HEK293T (cell line): Measurements from ENCODE around the gene CDC42EP3.

ENCODE experiments used
- CTCF ChIA-PET: fragments of 350-600 bp; formaldehyde crosslinking; extraction: SDS; loops from one replicate; lab custom pipeline; 2021; ENCODE audit warnings: antibody characterized with exemption, inconsistent platforms; lab: Yijun Ruan, JAX
- POLR2A ChIA-PET: fragments of 350-600 bp; formaldehyde crosslinking; extraction: SDS; loops from one replicate; lab custom pipeline; 2020; ENCODE audit warnings: antibody characterized with exemption, inconsistent platforms; lab: Yijun Ruan, JAX
- DNase-seq: peaks from one replicate; pipeline ENCODE4 v3.0.0; 2012; ENCODE audit warnings: mixed read lengths; ENCODE audit errors: extremely low spot score
- ARNT ChIP-seq: fragments of 450-650 bp; IDR thresholded peaks from 2 replicates; pipeline ENCODE4 v1.6.1; 2017; ENCODE audit warnings: mild to moderate bottlenecking
- BHLHE40 ChIP-seq: fragments of 450-650 bp; IDR thresholded peaks from 2 replicates; pipeline ENCODE4 v1.6.1; 2016; ENCODE audit warnings: mild to moderate bottlenecking, moderate library complexity, borderline replicate concordance
- CTBP1 ChIP-seq: fragments of 450-650 bp; IDR thresholded peaks from 2 replicates; pipeline ENCODE4 v1.6.1; 2016; ENCODE audit warnings: borderline replicate concordance
- ELF4 ChIP-seq: fragments of 450-650 bp; IDR thresholded peaks from 2 replicates; pipeline ENCODE4 v1.6.1; 2017; ENCODE audit warnings: antibody characterized with exemption
- FOXA1 ChIP-seq: fragments of 450-650 bp; IDR thresholded peaks from 2 replicates; pipeline ENCODE4 v1.6.1; 2016; ENCODE audit warnings: mild to moderate bottlenecking
- FOXK2 ChIP-seq: fragments of 450-650 bp; IDR thresholded peaks from 2 replicates; pipeline ENCODE4 v1.6.1; 2016; ENCODE audit warnings: mild to moderate bottlenecking
- FOXM1 ChIP-seq: fragments of 450-650 bp; IDR thresholded peaks from 2 replicates; pipeline ENCODE4 v1.6.1; 2017; ENCODE audit warnings: mild to moderate bottlenecking, borderline replicate concordance
- HDGF ChIP-seq: fragments of 450-650 bp; IDR thresholded peaks from 2 replicates; pipeline ENCODE4 v1.6.1; 2017; ENCODE audit warnings: antibody characterized with exemption, borderline replicate concordance
- L3MBTL2 ChIP-seq: fragments of 450-650 bp; conservative IDR thresholded peaks from 2 replicates; pipeline ENCODE4 v1.6.1; 2016; ENCODE audit warnings: mild to moderate bottlenecking
- LEF1 ChIP-seq: fragments of 450-650 bp; IDR thresholded peaks from 2 replicates; pipeline ENCODE4 v1.6.1; 2017; ENCODE audit warnings: mild to moderate bottlenecking, borderline replicate concordance
- NFRKB ChIP-seq: fragments of 450-650 bp; IDR thresholded peaks from 2 replicates; pipeline ENCODE4 v1.6.1; 2016; ENCODE audit warnings: mild to moderate bottlenecking, moderate library complexity
- SP1 ChIP-seq: fragments of 450-650 bp; IDR thresholded peaks from 2 replicates; pipeline ENCODE4 v1.6.1; 2017
- SUZ12 ChIP-seq: fragments of 450-650 bp; IDR thresholded peaks from 2 replicates; pipeline ENCODE4 v1.6.1; 2016; ENCODE audit warnings: mild to moderate bottlenecking
- TARDBP ChIP-seq: fragments of 450-650 bp; IDR thresholded peaks from 2 replicates; pipeline ENCODE4 v1.6.1; 2016
- ZNF384 ChIP-seq: fragments of 450-650 bp; IDR thresholded peaks from 2 replicates; pipeline ENCODE4 v1.6.1; 2016
- TF ChIP-seq, protein P1 (sequence below): fragments of 450-650 bp; IDR thresholded peaks from 2 replicates; pipeline ENCODE4 v1.6.1; 2016

The CDC42EP3 gene

GRCh38 chr2:37638973-37639372 lies 32.5 kb downstream of the CDC42EP3 start:
- CTCF ChIA-PET = no interaction called here
- POLR2A ChIA-PET = no interaction called here
- TF ChIP-seq BHLHE40 (no peak), CTBP1 (no peak), ELF4 (no peak), ZNF384 (no peak), SP1 (no peak), FOXA1 (no peak)
- DNase-seq = no peak

GRCh38 chr2:37637985-37638384 lies 33.5 kb downstream of the CDC42EP3 start:
- CTCF ChIA-PET = no interaction called here
- TF ChIP-seq CTBP1 = no peak
- no peak for TF ChIP-seq ARNT
- no peak for TF ChIP-seq ZNF384
- TF ChIP-seq NFRKB = no peak
- no peak for TF ChIP-seq ELF4
- no peak for TF ChIP-seq FOXM1
- no peak for TF ChIP-seq L3MBTL2
- TF ChIP-seq, protein P1, sequence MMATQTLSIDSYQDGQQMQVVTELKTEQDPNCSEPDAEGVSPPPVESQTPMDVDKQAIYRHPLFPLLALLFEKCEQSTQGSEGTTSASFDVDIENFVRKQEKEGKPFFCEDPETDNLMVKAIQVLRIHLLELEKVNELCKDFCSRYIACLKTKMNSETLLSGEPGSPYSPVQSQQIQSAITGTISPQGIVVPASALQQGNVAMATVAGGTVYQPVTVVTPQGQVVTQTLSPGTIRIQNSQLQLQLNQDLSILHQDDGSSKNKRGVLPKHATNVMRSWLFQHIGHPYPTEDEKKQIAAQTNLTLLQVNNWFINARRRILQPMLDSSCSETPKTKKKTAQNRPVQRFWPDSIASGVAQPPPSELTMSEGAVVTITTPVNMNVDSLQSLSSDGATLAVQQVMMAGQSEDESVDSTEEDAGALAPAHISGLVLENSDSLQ = no peak
- no peak for TF ChIP-seq LEF1
- no peak for TF ChIP-seq FOXA1
- TF ChIP-seq SUZ12 = no peak
- no peak for TF ChIP-seq TARDBP
- TF ChIP-seq BHLHE40 = no peak
- no peak for TF ChIP-seq SP1
- TF ChIP-seq FOXK2 = no peak
- TF ChIP-seq HDGF = no peak
- DNase-seq = no peak
- POLR2A ChIA-PET = no interaction called here

- TF ChIP-seq NFRKB = no peak
- TF ChIP-seq HDGF = no peak
- TF ChIP-seq LEF1 = no peak
- TF ChIP-seq L3MBTL2 = no peak
- TF ChIP-seq FOXA1 = no peak
- TF ChIP-seq BHLHE40 = no peak
- TF ChIP-seq, protein P1 = no peak
- TF ChIP-seq SUZ12 = no peak
- TF ChIP-seq CTBP1 = no peak
- no peak for TF ChIP-seq ZNF384
- no peak for TF ChIP-seq FOXK2
- TF ChIP-seq ELF4 = no peak
- TF ChIP-seq SP1 = no peak
- TF ChIP-seq FOXM1 = no peak
- no peak for TF ChIP-seq TARDBP
- TF ChIP-seq ARNT = no peak
- POLR2A ChIA-PET = interaction anchor here (1.4 kb wide), 1 partner anchor 35 kb away, joined by 3 read pairs; no protein-coding TSS in a partner anchor
- no peak for DNase-seq
- CTCF ChIA-PET = interaction anchor here (1.1 kb wide), 1 partner anchor 240 kb away, joined by 3 read pairs; no protein-coding TSS in a partner anchor
These were observed 34.1 kb downstream of the CDC42EP3 start for GRCh38 chr2:37637190-37637860.

- DNase-seq = no peak
- CTCF ChIA-PET = interaction anchor here (1.1 kb wide), 1 partner anchor 240 kb away, joined by 3 read pairs; no protein-coding TSS in a partner anchor
- POLR2A ChIA-PET = interaction anchor here (1.4 kb wide), 1 partner anchor 36 kb away, joined by 3 read pairs; no protein-coding TSS in a partner anchor
- TF ChIP-seq, protein P1 = no peak
- no peak for TF ChIP-seq FOXM1
- TF ChIP-seq NFRKB = no peak
- no peak for TF ChIP-seq TARDBP
- no peak for TF ChIP-seq L3MBTL2
- TF ChIP-seq SP1 = no peak
- no peak for TF ChIP-seq ZNF384
- no peak for TF ChIP-seq LEF1
- TF ChIP-seq BHLHE40 = no peak
- TF ChIP-seq FOXK2 = no peak
- no peak for TF ChIP-seq ELF4
- no peak for TF ChIP-seq ARNT
- TF ChIP-seq CTBP1 = no peak
- no peak for TF ChIP-seq FOXA1
- no peak for TF ChIP-seq SUZ12
- TF ChIP-seq HDGF = no peak
These were observed 34.9 kb downstream of the CDC42EP3 start for GRCh38 chr2:37636381-37637066.

DNA sequence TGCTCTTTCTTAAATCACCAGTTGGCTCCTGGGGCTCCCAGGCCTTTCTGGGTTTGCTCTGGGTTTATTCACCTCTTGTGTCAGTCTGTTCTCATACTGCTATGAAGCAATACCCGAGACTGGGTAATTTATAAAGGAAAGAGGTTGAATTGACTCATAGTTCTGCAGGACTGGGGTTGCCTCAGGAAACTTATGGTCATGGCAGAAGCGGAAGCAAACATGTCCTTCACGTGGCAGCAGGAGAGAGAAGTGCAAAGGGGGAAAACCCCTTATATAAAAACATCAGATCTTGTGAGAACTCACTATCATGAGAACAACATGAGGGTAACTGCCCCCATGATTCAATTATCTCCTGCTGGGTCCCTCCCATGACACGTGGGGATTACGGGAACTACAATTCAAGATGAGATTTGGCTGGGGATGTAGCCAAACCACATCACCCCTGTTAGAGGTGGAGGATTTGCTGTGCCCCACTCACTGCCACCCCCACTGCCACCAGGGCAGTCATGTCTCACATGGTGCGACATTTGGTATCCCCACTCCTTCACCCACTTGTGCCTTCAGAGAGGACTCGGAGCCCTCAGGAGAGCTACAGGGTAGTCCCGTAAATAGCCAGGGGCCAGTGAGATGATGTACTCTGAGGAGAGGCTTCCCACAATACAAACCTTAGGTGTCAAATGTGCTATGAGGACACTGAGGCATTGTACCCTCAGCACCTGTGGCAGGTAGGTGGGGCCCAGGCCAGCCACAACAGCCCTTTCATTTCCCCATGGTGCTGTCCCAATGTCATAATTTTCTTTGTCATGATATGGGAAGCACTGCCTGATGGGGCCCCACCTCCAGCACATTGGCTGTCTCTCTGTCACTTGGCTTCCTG lies 35.7 kb downstream of the CDC42EP3 start:
- CTCF ChIA-PET = interaction anchor here (1.1 kb wide), 1 partner anchor 241 kb away, joined by 3 read pairs; no protein-coding TSS in a partner anchor
- DNase-seq = no peak
- TF ChIP-seq FOXK2 (no peak), ZNF384 (no peak), SP1 (no peak), ARNT (no peak), ELF4 (no peak), TARDBP (no peak)
- POLR2A ChIA-PET = no interaction called here
